Mesothelial cell of epicardium (in vitro differentiated cells): Measurements from ENCODE around the gene KRTAP10-9. TPM values are rescaled to one million over a fixed set of nuclear protein-coding genes. Genes with fewer than 3 reads are reported as not detected.

Experiments used
- DNase-seq, 2 experiments: peaks; one replicate each; pipeline ENCODE4 v3.0.0; 2021; ENCODE audit warnings: low spot score in 2 of 2; ENCODE audit not compliant: unreplicated experiment in 2 of 2
- H3K27ac Mint-ChIP-seq: 2 replicates; pipeline ENCODE4 v1.8.0; 2021; ENCODE audit warnings: mixed read lengths
- H3K27me3 Mint-ChIP-seq: 2 replicates; pipeline ENCODE4 v1.8.0; 2021; ENCODE audit warnings: low read depth, mixed read lengths
- H3K36me3 Mint-ChIP-seq: 2 replicates; pipeline ENCODE4 v1.8.0; 2021; ENCODE audit warnings: mixed read lengths
- H3K4me1 Mint-ChIP-seq: 2 replicates; pipeline ENCODE4 v1.8.0; 2021; ENCODE audit warnings: mixed read lengths
- H3K4me3 Mint-ChIP-seq: 2 replicates; pipeline ENCODE4 v1.8.0; 2021; ENCODE audit warnings: mild to moderate bottlenecking, moderate library complexity, mixed read lengths
- H3K9me3 Mint-ChIP-seq: 2 replicates; pipeline ENCODE4 v1.8.0; 2021; ENCODE audit warnings: mixed read lengths
- CTCF ChIP-seq: fragments of 200-600 bp; sonication (generic); IDR thresholded peaks from one replicate; pipeline ENCODE4 v1.5.0; 2021; ENCODE audit warnings: antibody characterized with exemption; ENCODE audit not compliant: unreplicated experiment
- total RNA-seq: library from RNA; stranded (reverse); gene quantifications from 3 replicates; pipeline ENCODE4 v1.2.1, GENCODE V29; 2021

The KRTAP10-9 gene
- total RNA-seq, 1 donor from 2014 or later: not detected

- DNase-seq: no peak
- no peak for TF ChIP-seq CTCF
These were observed 45.7 kb upstream of the KRTAP10-9 start for GRCh38 chr21:44581158-44581557.

GRCh38 chr21:44582055-44582454 lies 44.8 kb upstream of the KRTAP10-9 start:
- no peak for DNase-seq
- Mint-ChIP-seq H3K4me3 (no peak overlapping the region), H3K27ac (no peak overlapping the region), H3K27me3 (peaks cover 20% of the 10 kb centered on the region), H3K9me3 (peaks cover 33% of the 10 kb centered on the region), H3K4me1 (peaks cover 8% of the 10 kb centered on the region), H3K36me3 (peaks cover 2% of the 10 kb centered on the region)
- no peak for TF ChIP-seq CTCF

More at GRCh38 chr21:44581158-44581557, 45.7 kb upstream of the KRTAP10-9 start:
- Mint-ChIP-seq H3K4me1 (peaks cover 8% of the 10 kb centered on the region), H3K9me3 (peaks cover 33% of the 10 kb centered on the region), H3K4me3 (no peak overlapping the region), H3K27me3 (peaks cover 13% of the 10 kb centered on the region), H3K36me3 (peaks cover 2% of the 10 kb centered on the region), H3K27ac (no peak overlapping the region)

GRCh38 chr21:44583089-44583799 lies 43.6 kb upstream of the KRTAP10-9 start:
- TF ChIP-seq CTCF: no peak
- H3K4me3 Mint-ChIP-seq: no peak overlapping the region
- peak overlapping the region; percentile 43 for H3K27ac Mint-ChIP-seq
- peaks cover 8% of the 10 kb centered on the region for H3K4me1 Mint-ChIP-seq
- peaks cover 24% of the 10 kb centered on the region for H3K27me3 Mint-ChIP-seq
- peak in 1 of 2 experiments; percentile 38 for DNase-seq
- H3K36me3 Mint-ChIP-seq: no peaks in the 10 kb centered on the region
- peaks cover 25% of the 10 kb centered on the region for H3K9me3 Mint-ChIP-seq

- TF ChIP-seq CTCF: no peak
- peaks cover 24% of the 10 kb centered on the region for H3K27me3 Mint-ChIP-seq
- no peak for DNase-seq
- H3K9me3 Mint-ChIP-seq: peaks cover 24% of the 10 kb centered on the region
- no peaks in the 10 kb centered on the region for H3K36me3 Mint-ChIP-seq
- H3K4me1 Mint-ChIP-seq: peaks cover 8% of the 10 kb centered on the region
- H3K27ac Mint-ChIP-seq: no peak overlapping the region
- H3K4me3 Mint-ChIP-seq: no peak overlapping the region
These were observed 43.1 kb upstream of the KRTAP10-9 start for GRCh38 chr21:44583800-44584147.

- Mint-ChIP-seq H3K27ac (no peak overlapping the region), H3K27me3 (peaks cover 24% of the 10 kb centered on the region), H3K4me3 (no peak overlapping the region), H3K4me1 (peaks cover 8% of the 10 kb centered on the region), H3K9me3 (peaks cover 23% of the 10 kb centered on the region), H3K36me3 (no peaks in the 10 kb centered on the region)
- DNase-seq: no peak
- no peak for TF ChIP-seq CTCF
These were observed 41.0 kb upstream of the KRTAP10-9 start for GRCh38 chr21:44585892-44586291.
